Keratinocyte (primary cell): ENCODE data around the gene CALY. TPM values are rescaled to one million over a fixed set of nuclear protein-coding genes. Genes with fewer than 3 reads are reported as not detected.

Experiments used
- DNase-seq: peaks from one replicate; pipeline ENCODE4 v3.0.0-alpha.2; 2011; ENCODE audit warnings: low read depth, missing footprints, low spot score
- FAIRE-seq: peaks from 2 replicates; lab custom pipeline; 2011; peaks lifted over from hg19 to GRCh38; lab: Jason Lieb, UNC
- H2AFZ ChIP-seq: 2 replicates; pipeline ENCODE4 v1.6.0; 2012; ENCODE audit warnings: low read length, control low read depth, inconsistent platforms; ENCODE audit not compliant: control insufficient read depth
- H3K27ac ChIP-seq: 2 replicates; pipeline ENCODE4 v1.5.1; 2011; ENCODE audit warnings: low read length; ENCODE audit not compliant: control insufficient read depth, insufficient read depth
- H3K27me3 ChIP-seq: 3 replicates; pipeline ENCODE4 v1.6.0; 2011; ENCODE audit warnings: low read length; ENCODE audit not compliant: control insufficient read depth, insufficient read depth; ENCODE audit errors: extremely low read depth
- H3K36me3 ChIP-seq, 2 experiments: 2 replicates in 1 of 2; 3 replicates in 1 of 2; pipeline ENCODE4 v1.5.1; 2011; ENCODE audit warnings: low read length in 2 of 2, mild to moderate bottlenecking in 1 of 2; ENCODE audit not compliant: control insufficient read depth in 2 of 2, insufficient read depth in 2 of 2; ENCODE audit errors: extremely low read depth in 1 of 2
- H3K4me1 ChIP-seq: 3 replicates; pipeline ENCODE4 v1.5.1; 2011; ENCODE audit warnings: low read length; ENCODE audit not compliant: control insufficient read depth, insufficient read depth; ENCODE audit errors: extremely low read depth
- H3K4me2 ChIP-seq: 3 replicates; pipeline ENCODE4 v1.6.0; 2011; ENCODE audit warnings: low read depth, low read length; ENCODE audit not compliant: control insufficient read depth, insufficient read depth; ENCODE audit errors: extremely low read depth
- H3K4me3 ChIP-seq, 3 experiments: fragments of 200-600 bp in 1 of 3; sonication (generic) in 1 of 3; 2 replicates in 2 of 3; 3 replicates in 1 of 3; pipeline ENCODE4 v1.5.1; 2011 to 2016; ENCODE audit warnings: low read length in 3 of 3, mild to moderate bottlenecking in 3 of 3, control low read depth in 2 of 3, inconsistent platforms in 1 of 3, low read depth in 1 of 3, mixed read lengths in 1 of 3, mixed run types in 1 of 3, moderate library complexity in 1 of 3; ENCODE audit not compliant: control insufficient read depth in 2 of 3, insufficient read depth in 2 of 3; ENCODE audit errors: extremely low read depth in 1 of 3
- H3K79me2 ChIP-seq: 2 replicates; pipeline ENCODE4 v1.6.0; 2012; ENCODE audit warnings: low read length; ENCODE audit not compliant: control insufficient read depth, insufficient read depth
- H3K9ac ChIP-seq: 3 replicates; pipeline ENCODE4 v1.6.0; 2011; ENCODE audit warnings: low read length; ENCODE audit not compliant: control insufficient read depth, insufficient read depth; ENCODE audit errors: extremely low read depth
- H3K9me1 ChIP-seq: 3 replicates; pipeline ENCODE4 v1.6.0; 2011; ENCODE audit warnings: low read length; ENCODE audit not compliant: control insufficient read depth, insufficient read depth; ENCODE audit errors: extremely low read depth
- H3K9me3 ChIP-seq: 2 replicates; pipeline ENCODE4 v1.5.1; 2012; ENCODE audit warnings: low read depth, low read length; ENCODE audit not compliant: control insufficient read depth
- H4K20me1 ChIP-seq: 3 replicates; pipeline ENCODE4 v1.6.0; 2011; ENCODE audit warnings: low read length; ENCODE audit not compliant: control insufficient read depth, insufficient read depth; ENCODE audit errors: extremely low read depth
- CTCF ChIP-seq, 3 experiments: IDR thresholded peaks in 1 of 3; conservative IDR thresholded peaks in 1 of 3; optimal IDR thresholded peaks in 1 of 3; 2 replicates in 2 of 3; 3 replicates in 1 of 3; pipeline versions ENCODE3 to v1.5.1; 2011; ENCODE audit warnings: low read length in 3 of 3, mild to moderate bottlenecking in 3 of 3, moderate library complexity in 2 of 3, control low read depth in 1 of 3, inconsistent platforms in 1 of 3; ENCODE audit not compliant: insufficient read depth in 2 of 3; ENCODE audit errors: extremely low read depth in 1 of 3
- EZH2 ChIP-seq: IDR thresholded peaks from one replicate; pipeline ENCODE4 v1.6.1; 2012; ENCODE audit warnings: inconsistent platforms, mild to moderate bottlenecking, low read length, moderate library complexity
- dilution Hi-C: fragments of 300-500 bp; cut with MboI; formaldehyde crosslinking; loops from one replicate; pipeline ENCODE4 v1.7.0; 2020; ENCODE audit warnings: low sequenced_read_pairs; ENCODE audit not compliant: extremely low pct_ligation_motif_present
- polyA plus RNA-seq, 5 experiments: library from polyadenylated mRNA; depleted of rRNA in 3 of 5; stranded (reverse) in 3 of 5; stranded (forward) in 1 of 5; unstranded in 1 of 5; fragments of >200 nt; gene quantifications; 1 replicate in 1 of 5; 2 replicates in 3 of 5; 3 replicates in 1 of 5; pipeline versions ENCODE4 v1.2.1 to v1.2.3, GENCODE V29; 2011 to 2012; ENCODE audit warnings: missing spikeins in 2 of 5, low read depth in 1 of 5, low replicate concordance in 1 of 5

CALY gene
- polyA plus RNA-seq, 1 donor (not counting 4 experiments of a cell fraction or from before 2014, with no cell fraction given): not detected

- no peak for DNase-seq
- Histone ChIP-seq H3K27me3 (peaks cover under 1% of the 10 kb centered on the region), H3K36me3 (peaks cover 12 to 21% of the 10 kb centered on the region in 2 experiments), H3K4me1 (peaks cover 5% of the 10 kb centered on the region), H3K4me2 (no peak overlapping the region), H3K27ac (no peak overlapping the region), H2AFZ (no peak overlapping the region), H3K9me3 (no peaks in the 10 kb centered on the region), H3K4me3 (no peak overlapping the region), H4K20me1 (no peaks in the 10 kb centered on the region), H3K9ac (no peak overlapping the region), H3K79me2 (no peaks in the 10 kb centered on the region), H3K9me1 (no peaks in the 10 kb centered on the region)
- FAIRE-seq: no peak
- TF ChIP-seq EZH2 (no peak), CTCF (optimal IDR thresholded peaks at IDR 0.05 in 1 of 3, IDR thresholded peaks at IDR 0.05 in 1 of 3, conservative IDR thresholded peaks at IDR 0.05 in 1 of 3; ENCODE audit: extremely low read depth in 1 of 3, insufficient read depth in 2 of 3, low read length in 3 of 3) (no peak)
- dilution Hi-C loops: no loop called here
These were observed 25.2 kb upstream of the CALY start for GRCh38 chr10:133361773-133362441.

- peaks cover 9 to 15% of the 10 kb centered on the region in 2 experiments for H3K36me3 ChIP-seq
- FAIRE-seq: no peak
- H3K9ac ChIP-seq: no peak overlapping the region
- H3K9me3 ChIP-seq: no peaks in the 10 kb centered on the region
- no peak overlapping the region for H2AFZ ChIP-seq
- H4K20me1 ChIP-seq: no peaks in the 10 kb centered on the region
- no peak overlapping the region for H3K4me2 ChIP-seq
- DNase-seq: no peak
- H3K4me3 ChIP-seq: no peak overlapping the region
- no peaks in the 10 kb centered on the region for H3K9me1 ChIP-seq
- peaks cover 7% of the 10 kb centered on the region for H3K27me3 ChIP-seq
- H3K27ac ChIP-seq: no peak overlapping the region
- dilution Hi-C loops: no loop called here
- TF ChIP-seq CTCF (optimal IDR thresholded peaks at IDR 0.05 in 1 of 3, IDR thresholded peaks at IDR 0.05 in 1 of 3, conservative IDR thresholded peaks at IDR 0.05 in 1 of 3; ENCODE audit: extremely low read depth in 1 of 3, insufficient read depth in 2 of 3, low read length in 3 of 3) (no peak), EZH2 (no peak)
- peaks cover 5% of the 10 kb centered on the region for H3K4me1 ChIP-seq
- no peaks in the 10 kb centered on the region for H3K79me2 ChIP-seq
These were observed 24.5 kb upstream of the CALY start for GRCh38 chr10:133361227-133361626.
